ENCODE results near the gene ZCCHC24.
"Not testable (repeated sequence)": the region's sequence is repeated elsewhere in the genome, so short reads cannot be mapped to it uniquely, and the experiment has no call there.

The ZCCHC24 gene

DNA sequence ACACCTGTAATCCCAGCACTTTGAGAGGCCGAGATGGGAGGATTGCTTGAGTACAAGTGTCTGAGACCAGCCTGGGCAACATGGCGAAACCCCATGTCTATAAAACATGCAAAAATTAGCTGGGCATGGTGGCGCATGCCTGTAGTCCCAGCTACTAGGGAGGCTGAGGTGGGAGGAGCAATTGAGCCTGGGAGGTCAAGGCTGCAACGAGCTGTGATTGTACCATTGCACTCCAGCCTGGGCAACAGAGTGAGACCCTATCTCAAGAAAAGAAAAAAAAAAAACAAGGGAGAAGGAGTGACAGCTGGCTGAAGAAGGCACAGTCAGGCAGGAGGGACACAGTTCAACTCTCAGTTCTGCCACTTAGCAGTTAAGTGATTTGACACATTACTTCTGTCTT, 26.4 kb upstream of the ZCCHC24 start:
- no peak for FAIRE-seq

DNA sequence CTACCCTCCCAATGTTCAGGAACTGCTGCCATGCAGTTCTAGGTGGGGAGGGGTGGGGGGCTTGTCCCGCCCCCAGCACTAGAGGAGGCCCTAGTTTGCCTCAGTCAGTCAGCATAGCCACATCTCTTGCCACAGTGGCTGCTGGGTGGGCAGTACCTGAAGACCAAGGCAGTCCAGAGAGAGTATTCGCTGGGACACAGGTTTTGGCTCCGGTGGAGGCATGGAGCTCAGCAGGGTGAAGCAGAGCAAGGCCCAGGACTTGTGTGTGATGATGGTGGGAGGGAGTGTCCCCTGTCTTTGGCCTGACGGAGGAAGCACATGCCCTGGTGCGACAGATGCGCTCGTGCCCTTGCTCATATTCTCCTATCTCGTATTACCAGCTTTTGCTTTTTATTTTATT, 24.7 kb upstream of the ZCCHC24 start:
- no peak for FAIRE-seq

DNA sequence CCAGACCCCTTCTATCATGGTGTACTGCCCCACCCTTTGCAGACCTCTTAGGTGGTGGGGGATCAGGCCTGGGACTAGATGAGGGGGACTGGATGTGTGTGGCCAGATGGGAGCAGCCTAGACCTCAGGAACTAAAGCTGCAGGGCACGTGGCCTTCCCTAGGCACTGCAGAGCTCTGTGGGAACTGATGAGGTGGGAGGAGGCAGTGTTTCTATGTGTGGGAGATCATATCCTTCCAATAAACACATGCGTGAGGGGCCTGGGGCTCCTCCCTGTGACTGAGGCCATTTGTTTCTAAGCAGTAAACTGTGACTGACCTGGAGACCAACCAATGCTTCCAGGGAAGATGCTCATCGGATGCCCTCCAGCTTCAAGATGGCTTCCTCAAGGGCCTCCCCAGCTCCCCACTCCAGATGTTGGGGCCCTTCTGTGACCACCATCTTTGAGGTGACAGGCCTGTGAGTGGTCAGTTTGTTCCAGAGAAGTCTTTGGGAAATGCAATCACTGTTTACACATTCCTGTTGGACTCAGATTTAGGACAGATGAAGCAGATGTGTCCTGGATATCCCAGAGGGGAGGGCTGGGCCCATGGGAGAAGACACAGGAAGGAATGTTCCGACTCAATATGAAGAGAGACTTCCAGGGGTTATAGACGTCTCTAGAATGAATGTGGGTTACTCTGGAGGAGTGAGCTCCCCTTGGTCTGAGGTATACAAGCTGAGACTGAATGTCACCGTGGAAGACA, 23.6 kb upstream of the ZCCHC24 start:
- FAIRE-seq = no peak

DNA sequence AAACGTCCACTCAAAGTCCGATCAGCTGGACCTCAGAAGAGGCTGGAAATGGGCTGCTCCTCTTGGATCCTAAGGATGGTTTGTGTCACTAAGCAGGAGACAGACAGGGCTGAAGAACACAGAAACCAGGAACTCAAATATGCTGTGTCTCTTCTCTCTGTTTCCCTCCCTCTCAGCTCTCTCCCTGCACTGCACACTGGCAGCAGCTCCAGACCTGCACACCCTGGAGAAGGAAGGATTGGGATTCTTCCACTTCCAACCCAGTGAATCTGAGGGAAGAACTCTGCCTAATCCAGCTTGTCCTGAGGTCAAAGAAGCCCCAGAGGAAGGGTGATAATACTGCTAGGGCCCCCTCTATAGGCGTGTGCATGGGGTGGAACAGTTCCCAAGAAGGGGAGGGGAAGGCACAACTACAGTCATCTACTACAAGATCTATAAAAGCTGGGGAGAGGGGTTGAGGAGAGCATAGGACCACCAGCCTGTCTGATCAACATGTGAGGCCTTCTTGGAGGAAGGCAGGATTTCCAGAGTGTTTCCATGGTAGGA, 22.7 kb upstream of the ZCCHC24 start:
- FAIRE-seq = no peak

DNA sequence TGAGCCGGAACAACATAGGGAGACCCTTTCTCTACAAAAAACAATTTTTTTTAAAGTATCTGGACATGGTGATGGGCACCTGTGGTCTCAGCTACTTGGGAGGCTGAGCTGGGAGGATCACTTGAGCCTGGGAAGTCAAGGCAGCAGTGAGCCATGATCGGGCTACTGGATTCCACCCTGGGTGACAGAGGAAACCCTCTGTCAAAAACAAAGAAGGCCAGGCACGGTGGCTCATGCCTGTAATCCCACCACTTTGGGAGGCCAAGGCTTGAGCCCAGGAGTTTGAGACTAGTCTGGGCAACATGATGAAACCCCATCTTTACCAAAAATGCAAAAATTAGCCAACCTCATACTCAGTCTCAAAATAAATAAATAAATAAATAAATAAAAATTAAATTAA, 19.9 kb upstream of the ZCCHC24 start:
- FAIRE-seq = no peak

DNA sequence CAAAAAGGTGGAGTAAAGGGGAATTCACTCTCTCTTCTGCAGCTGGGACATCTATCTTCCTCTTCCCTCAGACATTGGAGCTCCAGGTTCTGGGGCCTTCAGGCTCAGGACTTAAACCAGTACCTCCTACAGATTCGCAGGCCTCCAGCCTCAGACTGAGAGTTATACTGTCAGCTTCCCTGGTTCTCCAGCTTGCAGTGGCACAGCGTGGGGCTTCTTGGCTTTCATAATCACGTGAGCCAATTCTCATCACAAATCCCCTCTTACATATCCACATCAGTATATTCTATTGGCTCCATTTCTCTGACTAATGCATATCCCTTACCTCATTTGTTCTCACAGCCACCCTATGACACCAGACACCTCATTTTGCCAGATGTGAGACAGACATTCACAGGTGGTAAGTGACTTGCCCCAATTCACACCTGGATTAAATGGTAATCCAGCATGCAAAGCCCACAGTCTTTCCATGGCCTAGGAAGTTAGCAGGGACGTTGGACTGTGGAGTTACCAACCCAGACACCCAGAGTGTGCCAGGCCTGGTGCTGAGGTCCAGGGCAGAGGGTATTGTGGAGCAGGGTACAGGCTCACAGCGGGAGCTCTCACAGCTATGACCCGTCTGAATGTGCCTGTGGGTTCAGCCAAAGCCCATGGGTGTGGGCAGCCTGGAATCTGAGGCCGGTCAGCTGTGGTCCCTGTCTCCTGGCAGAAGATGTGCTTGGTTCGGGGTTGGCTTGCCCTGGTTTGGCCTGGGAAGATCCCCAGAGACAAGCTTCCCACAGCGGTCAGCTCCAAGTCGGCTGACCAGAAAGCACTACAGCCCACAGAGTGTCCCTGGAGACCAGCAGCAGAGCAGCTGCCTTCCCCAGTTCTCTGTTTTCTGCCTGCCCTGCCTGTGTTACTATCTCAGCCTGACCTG, 18.4 kb upstream of the ZCCHC24 start:
- no peak for FAIRE-seq

DNA sequence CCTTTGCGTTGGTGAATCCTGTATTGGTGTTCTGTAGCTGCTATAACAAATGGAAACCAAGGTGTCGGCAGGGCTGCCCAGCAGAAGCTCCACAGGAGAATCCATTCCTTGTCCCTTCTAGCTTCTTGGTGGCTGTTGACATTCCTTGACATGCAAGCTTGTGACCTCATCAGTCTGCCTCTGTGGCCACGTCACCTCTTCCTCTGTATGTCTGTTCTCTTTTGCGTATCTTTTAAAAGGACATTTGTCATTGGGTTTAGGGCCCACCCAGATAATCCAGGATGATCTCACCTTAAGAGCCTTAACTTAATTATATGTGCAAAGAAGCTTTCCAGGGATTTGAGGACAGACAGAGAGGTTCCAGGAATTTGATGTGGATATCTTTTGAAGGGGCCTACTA, 15.3 kb upstream of the ZCCHC24 start:
- FAIRE-seq = no peak

DNA sequence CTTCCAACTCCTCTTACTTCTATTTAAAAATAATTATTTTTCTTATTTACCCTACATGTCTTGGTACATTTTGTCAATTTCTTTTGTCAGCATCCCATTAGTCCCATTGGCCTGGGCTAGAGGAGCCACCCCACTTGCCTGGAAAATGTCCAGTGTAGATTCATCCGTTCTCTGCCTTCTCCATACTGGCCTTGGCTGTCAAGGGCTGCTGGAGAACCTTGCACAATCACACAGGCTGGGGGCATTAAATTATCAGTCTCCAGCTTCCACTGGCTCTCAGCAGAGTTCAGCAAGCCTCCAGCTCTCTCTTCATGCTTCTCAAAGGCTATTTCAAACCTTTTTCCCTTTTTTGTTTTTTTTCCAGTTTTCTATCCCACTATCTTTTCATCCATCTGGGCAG, 13.8 kb upstream of the ZCCHC24 start:
- FAIRE-seq = no peak

DNA sequence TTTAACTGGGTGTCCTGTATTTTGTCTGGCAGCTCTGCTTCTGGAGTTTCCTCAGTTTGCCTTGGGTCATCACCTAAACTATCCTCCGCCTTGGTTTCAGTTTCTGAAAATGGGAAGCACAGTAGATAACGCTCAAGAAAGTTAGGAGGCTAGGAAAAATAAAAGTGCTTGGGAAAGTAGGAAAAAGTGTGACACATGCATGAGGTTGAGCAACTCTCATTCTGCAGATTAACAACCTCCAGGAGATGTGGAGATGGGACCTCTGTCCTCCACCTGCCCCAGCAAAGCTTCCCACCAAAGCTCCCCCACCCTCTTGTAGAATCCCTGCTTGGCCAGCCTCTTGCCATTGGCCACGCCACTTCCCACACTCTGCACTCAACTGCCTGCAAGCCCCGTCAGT, 13.1 kb upstream of the ZCCHC24 start:
- FAIRE-seq = no peak

DNA sequence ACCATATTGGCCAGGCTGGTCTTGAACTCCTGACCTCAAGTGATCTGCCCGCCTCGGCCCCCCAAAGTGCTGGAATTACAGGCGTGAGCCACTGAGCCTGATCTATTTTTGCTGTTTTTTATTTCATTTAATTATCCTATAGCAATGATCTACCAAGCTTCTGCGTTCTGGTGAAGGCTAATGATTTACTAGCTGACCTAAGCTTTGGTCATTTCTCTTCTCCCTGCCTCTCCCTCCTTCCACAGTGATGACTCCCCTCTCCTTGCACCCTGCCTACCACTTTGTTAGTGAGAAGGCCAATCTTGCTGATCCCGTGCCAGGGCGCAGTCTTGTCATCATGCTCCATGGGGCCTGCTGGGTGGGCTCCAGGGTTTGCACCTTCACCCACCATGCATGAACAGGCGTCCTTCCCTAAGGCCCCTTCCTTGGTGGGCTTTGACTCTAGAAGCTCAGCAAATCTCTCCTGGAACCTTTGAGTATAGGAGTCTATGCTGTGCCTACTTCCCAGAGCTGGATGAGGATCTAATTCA, 11.9 kb upstream of the ZCCHC24 start:
- FAIRE-seq = no peak

DNA sequence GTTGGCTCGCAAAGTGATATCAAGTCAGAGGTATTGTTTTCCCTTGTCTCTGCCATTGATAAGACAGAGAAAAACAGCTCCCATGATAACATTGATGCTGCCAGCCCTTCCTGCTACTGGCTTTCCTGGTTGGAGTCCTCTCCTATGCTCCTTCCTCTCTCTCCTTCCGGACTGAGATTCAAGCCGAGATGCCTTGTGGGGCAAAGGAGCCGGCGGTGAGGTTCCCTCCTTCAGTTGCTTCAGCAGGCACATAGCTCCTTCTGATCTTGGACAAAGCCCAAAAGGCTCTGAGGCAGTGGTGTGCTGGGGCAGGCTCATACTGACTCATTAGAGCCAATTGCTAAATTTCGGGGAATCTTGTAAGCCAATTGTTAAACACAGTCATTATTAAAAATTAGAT, 8.8 kb upstream of the ZCCHC24 start:
- FAIRE-seq = no peak

DNA sequence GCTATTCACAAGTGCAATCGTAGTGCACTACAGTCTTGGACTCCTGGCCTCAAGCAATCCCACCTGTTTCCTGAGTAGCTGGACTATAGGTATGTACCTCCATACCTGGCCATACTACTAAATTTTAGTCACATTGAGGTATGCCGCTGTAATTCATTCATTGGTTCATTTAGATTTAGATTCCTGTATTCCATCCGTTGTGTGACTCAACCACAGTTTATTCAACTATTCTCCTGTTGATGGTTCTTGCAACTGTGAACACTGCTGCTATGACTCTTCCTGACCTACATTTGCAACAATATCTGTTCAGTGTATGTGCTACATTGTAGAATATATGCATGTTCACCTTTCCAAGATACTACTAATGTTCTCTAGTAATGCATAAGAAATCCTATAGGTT, 8.0 kb upstream of the ZCCHC24 start:
- no peak for FAIRE-seq

DNA sequence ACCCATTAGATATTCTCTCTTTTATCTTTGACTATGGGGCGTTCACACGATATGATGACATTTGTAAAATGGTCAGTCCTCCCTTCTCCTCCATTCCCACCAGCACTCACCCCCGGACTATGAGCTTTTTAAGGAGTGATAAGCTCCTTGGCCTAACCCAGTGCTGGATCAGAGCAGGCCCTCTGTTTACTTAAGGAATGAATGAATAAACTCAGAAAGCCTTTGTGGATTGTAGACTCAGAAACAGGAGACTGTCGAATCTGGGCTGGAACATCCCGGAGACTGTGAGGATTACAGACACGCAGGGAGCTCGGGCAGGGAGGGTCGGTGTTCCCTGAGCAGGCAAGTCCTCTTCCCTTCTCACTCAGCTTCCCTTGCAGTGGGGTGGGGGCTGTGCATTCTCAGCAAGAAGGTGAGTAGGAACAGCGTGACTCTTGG, 6.8 kb upstream of the ZCCHC24 start:
- FAIRE-seq = no peak

DNA sequence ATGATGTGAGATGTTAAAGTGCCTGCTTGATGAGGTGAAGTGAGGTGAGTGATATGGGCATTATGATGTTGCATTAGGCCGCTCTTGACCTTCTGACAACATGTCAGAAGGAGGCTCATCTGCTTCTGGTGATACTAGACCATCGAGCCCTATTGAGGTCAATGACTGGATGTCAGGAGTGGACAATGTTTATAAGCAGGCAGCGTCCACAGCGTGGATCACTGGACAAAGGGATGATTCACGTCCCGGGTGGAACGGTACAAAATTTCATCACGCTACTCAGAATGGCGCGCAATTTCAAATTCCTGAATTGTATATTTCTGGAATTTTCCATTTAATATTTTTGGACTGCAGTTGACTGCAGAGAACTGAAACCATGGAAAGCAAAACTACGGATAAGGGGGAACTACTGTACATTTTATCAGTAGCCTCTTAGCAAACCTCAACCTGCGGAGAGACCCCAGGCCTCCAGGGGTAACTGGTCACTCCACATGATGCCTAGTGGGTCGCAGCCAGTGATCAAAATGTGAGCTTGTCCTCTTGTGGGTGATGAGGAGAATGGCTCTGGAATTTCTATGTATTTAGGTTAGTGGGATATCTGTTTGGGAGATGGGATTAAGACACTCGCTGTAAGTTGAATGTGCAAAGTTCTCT, 5.7 kb upstream of the ZCCHC24 start:
- no peak for FAIRE-seq

DNA sequence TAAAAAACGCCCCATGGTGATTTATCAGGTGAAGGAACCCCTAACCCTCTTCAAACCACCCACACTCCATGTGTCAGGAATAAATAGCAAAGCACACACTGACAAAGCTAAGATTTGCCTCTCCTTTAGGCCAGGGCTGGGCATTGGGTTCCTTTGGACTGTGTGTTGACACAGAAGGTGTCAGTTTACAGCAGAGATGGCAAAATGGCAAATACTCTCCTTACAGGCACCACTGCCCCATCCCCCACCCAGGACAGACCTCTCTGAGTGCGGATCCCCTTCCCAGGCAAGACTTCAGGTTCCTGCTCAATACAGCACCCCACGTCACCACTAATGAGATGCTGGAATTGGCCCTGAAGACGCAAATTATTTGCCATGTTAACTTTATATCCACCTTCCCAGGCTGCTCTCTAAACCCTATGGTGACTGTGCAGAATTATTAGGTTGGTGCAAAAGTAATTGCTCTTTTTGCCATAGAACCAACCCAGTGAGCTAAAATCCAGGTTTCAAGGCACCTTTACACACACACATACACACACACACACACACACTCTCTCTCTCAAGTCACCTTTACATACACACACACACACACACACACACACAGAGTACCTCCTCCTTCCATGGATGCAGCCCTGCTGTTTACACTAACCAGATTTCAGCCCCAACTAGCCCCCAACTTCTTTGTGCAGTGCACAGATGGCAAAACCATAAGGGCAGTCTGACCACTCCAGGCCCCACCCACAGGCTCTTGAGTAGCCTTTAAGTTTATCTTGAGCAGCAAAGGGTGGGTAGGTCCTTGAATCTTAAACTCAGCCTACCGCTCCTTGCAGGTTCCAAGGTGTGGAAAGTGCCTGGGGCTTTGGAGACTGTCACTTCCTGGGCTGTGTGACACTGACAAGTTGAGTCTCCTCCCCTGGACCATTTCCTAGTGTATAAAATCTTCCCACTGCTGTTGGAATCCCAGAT, 4.0 kb upstream of the ZCCHC24 start:
- no peak for FAIRE-seq

DNA sequence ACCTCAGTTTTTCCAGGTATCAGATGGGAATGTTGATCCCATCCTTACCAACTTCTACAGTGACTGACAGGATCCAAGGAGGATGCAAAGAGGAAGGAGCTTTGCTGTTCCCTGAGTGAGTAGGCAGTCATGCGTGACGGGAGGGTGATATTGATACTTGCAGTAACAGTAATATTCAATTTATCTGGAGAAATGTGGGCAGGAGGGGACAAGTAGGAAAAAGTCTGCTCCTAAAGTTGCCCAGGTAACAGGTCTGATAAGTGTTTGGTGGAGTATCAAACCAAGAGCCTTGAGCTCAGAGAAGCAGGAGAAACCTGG, 3.3 kb upstream of the ZCCHC24 start:
- FAIRE-seq = no peak

DNA sequence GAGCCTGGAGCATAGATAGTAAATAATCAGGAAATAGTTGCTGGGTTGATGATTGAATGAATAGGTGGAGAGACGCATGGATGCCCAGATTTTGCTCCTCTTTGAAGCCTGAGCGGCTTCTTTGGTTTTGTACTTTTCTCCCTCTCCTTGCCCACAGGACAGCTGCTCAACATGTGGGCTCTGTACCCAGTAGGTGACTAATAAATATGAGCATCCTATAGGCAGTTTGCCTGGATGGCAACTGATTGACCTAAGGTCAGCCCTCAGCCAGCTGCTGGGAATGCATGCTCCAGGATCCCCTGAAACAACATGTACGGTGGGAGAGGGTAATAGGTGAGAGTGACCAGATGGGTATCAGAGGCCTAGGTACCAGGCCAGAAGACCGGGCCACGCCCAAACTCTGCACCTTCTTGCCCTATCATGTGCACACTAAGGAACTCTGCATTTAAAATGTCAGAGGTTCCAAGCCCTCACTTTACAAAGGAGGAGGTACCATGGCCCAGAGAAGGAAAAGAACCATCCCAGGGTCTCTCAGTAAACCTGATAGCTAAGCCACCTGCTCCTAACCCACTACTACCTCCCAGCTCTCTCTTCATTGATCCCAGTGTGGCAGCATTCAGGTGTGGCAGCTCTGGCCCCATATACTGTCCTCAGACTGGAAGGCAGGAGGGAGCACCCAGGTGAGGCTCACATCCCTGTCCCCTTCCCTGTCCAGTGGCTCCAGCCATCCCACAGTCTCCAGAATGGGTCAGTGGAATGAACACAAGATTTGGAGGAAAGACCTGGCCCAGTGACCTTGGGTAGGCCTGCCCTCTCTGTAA, 2.7 kb upstream of the ZCCHC24 start:
- no peak for FAIRE-seq

DNA sequence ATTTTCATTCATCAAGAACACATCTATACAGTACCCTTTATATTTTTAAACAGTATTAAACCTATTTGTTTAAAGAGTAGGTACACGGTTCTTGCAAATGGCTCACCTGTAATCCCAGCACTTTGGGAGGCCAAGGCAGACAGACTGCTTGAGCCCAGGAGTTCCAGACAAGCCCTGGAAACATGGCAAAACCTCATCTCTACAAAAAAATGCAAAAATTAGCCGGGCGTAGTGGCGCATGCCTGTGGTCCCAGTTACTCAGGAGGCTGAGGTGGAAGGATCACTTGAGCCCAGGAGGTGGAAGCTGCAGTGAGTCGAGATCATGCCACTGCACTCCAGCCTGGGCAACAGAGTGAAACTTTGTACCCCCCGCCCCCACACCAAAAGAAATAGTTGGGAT, 1.8 kb upstream of the ZCCHC24 start:
- FAIRE-seq = not testable (repeated sequence)

DNA sequence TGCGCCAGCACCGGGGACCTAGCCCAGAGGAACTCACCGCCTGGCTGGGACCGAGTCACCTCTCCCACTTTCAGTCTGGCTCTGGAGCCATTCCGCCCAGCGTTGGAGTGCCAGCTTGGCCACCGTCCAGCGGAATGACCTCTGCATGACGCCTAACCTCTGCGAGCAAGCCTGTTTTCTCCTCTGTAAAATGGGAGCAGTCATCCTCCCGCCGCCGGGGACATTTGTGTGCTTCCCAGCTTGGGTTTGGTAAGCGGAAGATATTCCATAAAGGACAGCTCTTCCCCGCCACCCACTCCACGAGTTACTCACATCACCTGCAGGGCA, 1.3 kb upstream of the ZCCHC24 start:
- no peak for FAIRE-seq

DNA sequence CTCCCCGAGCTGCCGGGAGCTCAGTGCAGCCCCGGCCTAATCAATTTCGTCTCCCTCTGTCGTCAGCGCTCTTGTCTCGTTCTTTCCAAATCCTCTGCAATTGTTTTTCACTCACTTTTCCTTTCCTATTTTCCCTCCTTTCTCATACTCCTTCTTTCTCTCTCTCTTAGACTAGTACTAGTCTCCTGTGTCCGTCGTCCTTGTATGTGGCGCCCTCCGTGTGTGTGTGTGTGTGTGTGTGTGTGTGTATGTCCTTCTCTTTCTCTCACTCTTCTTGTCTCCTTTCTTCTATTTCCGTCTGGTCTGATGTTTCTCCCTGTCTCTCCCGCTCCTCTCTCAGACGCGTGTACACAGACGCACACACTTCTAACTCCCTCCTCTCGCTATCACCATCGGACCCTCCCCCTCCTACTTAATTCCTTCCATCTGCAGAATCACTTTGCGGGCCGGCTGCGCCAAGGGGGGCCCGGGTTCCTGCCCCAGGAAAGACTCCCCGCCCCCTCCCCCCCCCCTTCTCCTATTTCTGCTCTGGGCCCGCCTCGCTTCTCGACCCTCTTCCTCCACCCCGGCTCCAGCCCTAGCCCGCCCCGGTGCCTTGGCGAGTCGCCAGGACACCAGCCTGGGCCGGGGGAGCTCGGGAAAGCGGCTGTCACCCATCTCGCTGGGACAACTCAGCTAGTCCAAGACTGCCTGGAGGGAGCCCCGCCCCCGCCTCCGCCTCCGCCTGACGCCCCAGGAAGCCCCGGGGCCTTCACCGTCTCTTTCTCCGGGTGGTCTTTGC, 743 bp upstream of the ZCCHC24 start:
- no peak for FAIRE-seq

Measured in colon (tissue), 2 donors.